ENCODE data around the gene S100A3. TPM values are rescaled to one million over a fixed set of nuclear protein-coding genes. Genes with fewer than 3 reads are reported as not detected.

Gene S100A3
- polyA plus RNA-seq, 1 donor (not counting 4 experiments of a cell fraction or from before 2014, with no cell fraction given) = 15.1 TPM

GRCh38 chr1:153536671-153537375, 12.2 kb downstream of the S100A3 start:
- H4K20me1 ChIP-seq (ENCODE audit: control insufficient read depth, extremely low read depth, insufficient read depth, low read length) = peaks cover 8% of the 10 kb centered on the region
- peak overlapping the region; percentile 93 for H3K4me2 ChIP-seq (ENCODE audit: control insufficient read depth, extremely low read depth, insufficient read depth, low read depth, low read length)
- H3K27me3 ChIP-seq (ENCODE audit: control insufficient read depth, extremely low read depth, insufficient read depth, low read length) = no peaks in the 10 kb centered on the region
- H3K9me3 ChIP-seq (ENCODE audit: control insufficient read depth, low read depth, low read length) = no peaks in the 10 kb centered on the region
- TF ChIP-seq EZH2 (IDR thresholded peaks at IDR 0.05; ENCODE audit: low read length) (no peak), CTCF (optimal IDR thresholded peaks at IDR 0.05 in 1 of 3, IDR thresholded peaks at IDR 0.05 in 1 of 3, conservative IDR thresholded peaks at IDR 0.05 in 1 of 3; ENCODE audit: extremely low read depth in 1 of 3, insufficient read depth in 2 of 3, low read length in 3 of 3) (no peak)
- H3K4me3 ChIP-seq (ENCODE audit: control insufficient read depth in 2 of 3, extremely low read depth in 1 of 3, insufficient read depth in 2 of 3, low read depth in 1 of 3, low read length in 3 of 3) = peak overlapping the region in 1 of 3 experiments; percentile 66
- peaks cover 16% of the 10 kb centered on the region for H3K79me2 ChIP-seq (ENCODE audit: control insufficient read depth, insufficient read depth, low read length)
- no peaks in the 10 kb centered on the region for H3K9me1 ChIP-seq (ENCODE audit: control insufficient read depth, extremely low read depth, insufficient read depth, low read length)
- dilution Hi-C loops (cut with MboI; ENCODE audit: extremely low pct_ligation_motif_present, low sequenced_read_pairs) = no loop called here
- peak overlapping the region; percentile 99 for H3K9ac ChIP-seq (ENCODE audit: control insufficient read depth, extremely low read depth, insufficient read depth, low read length)
- DNase-seq (ENCODE audit: low read depth, low spot score) (no peak), FAIRE-seq (no peak)
- peak overlapping the region; percentile 90 for H3K27ac ChIP-seq (ENCODE audit: control insufficient read depth, insufficient read depth, low read length)
- H3K4me1 ChIP-seq (ENCODE audit: control insufficient read depth, extremely low read depth, insufficient read depth, low read length) = peaks cover 72% of the 10 kb centered on the region
- peaks cover 2 to 15% of the 10 kb centered on the region in 2 experiments for H3K36me3 ChIP-seq (ENCODE audit: control insufficient read depth in 2 of 2, extremely low read depth in 1 of 2, insufficient read depth in 2 of 2, low read length in 2 of 2)
- no peak overlapping the region for H2AFZ ChIP-seq (ENCODE audit: control insufficient read depth, low read length)

- TF ChIP-seq CTCF (optimal IDR thresholded peaks at IDR 0.05 in 1 of 3, IDR thresholded peaks at IDR 0.05 in 1 of 3, conservative IDR thresholded peaks at IDR 0.05 in 1 of 3; ENCODE audit: extremely low read depth in 1 of 3, insufficient read depth in 2 of 3, low read length in 3 of 3) = no peak
- no peak for TF ChIP-seq EZH2 (IDR thresholded peaks at IDR 0.05; ENCODE audit: low read length)
- DNase-seq (ENCODE audit: low read depth, low spot score) (no peak), FAIRE-seq (no peak)
- peaks cover 16% of the 10 kb centered on the region for H3K79me2 ChIP-seq (ENCODE audit: control insufficient read depth, insufficient read depth, low read length)
- H3K9me1 ChIP-seq (ENCODE audit: control insufficient read depth, extremely low read depth, insufficient read depth, low read length) = no peaks in the 10 kb centered on the region
- H3K4me3 ChIP-seq (ENCODE audit: control insufficient read depth in 2 of 3, extremely low read depth in 1 of 3, insufficient read depth in 2 of 3, low read depth in 1 of 3, low read length in 3 of 3) = peak overlapping the region; percentile 64 to 100 (median 95)
- H3K36me3 ChIP-seq (ENCODE audit: control insufficient read depth in 2 of 2, extremely low read depth in 1 of 2, insufficient read depth in 2 of 2, low read length in 2 of 2) = peaks cover 2 to 15% of the 10 kb centered on the region in 2 experiments
- H3K9me3 ChIP-seq (ENCODE audit: control insufficient read depth, low read depth, low read length) = no peaks in the 10 kb centered on the region
- peak overlapping the region; percentile 93 for H3K4me2 ChIP-seq (ENCODE audit: control insufficient read depth, extremely low read depth, insufficient read depth, low read depth, low read length)
- H3K4me1 ChIP-seq (ENCODE audit: control insufficient read depth, extremely low read depth, insufficient read depth, low read length) = peaks cover 70% of the 10 kb centered on the region
- no peaks in the 10 kb centered on the region for H3K27me3 ChIP-seq (ENCODE audit: control insufficient read depth, extremely low read depth, insufficient read depth, low read length)
- peak overlapping the region; percentile 54 for H2AFZ ChIP-seq (ENCODE audit: control insufficient read depth, low read length)
- peaks cover 8% of the 10 kb centered on the region for H4K20me1 ChIP-seq (ENCODE audit: control insufficient read depth, extremely low read depth, insufficient read depth, low read length)
- H3K27ac ChIP-seq (ENCODE audit: control insufficient read depth, insufficient read depth, low read length) = peak overlapping the region; percentile 99
- H3K9ac ChIP-seq (ENCODE audit: control insufficient read depth, extremely low read depth, insufficient read depth, low read length) = peak overlapping the region; percentile 99
- dilution Hi-C loops (cut with MboI; ENCODE audit: extremely low pct_ligation_motif_present, low sequenced_read_pairs) = no loop called here
These were observed 12.9 kb downstream of the S100A3 start for GRCh38 chr1:153536012-153536670.
